Small intestine (tissue), 7 donors: ENCODE results near the gene CDK14. TPM values are rescaled to one million over a fixed set of nuclear protein-coding genes. Genes with fewer than 3 reads are reported as not detected.

Experiments
- DNase-seq, 2 donors: peaks; one replicate each; pipeline versions ENCODE4 v3.0.0 to v3.0.0-alpha.2; 2013
- FAIRE-seq: peaks from 2 replicates; lab custom pipeline; 2012; peaks lifted over from hg19 to GRCh38; lab: Jason Lieb, UNC
- H3K27ac ChIP-seq, 3 donors: one replicate each; pipeline ENCODE4 v1.5.1; 2013; ENCODE audit warnings: low read length in 2 of 3, mild to moderate bottlenecking in 2 of 3, control low read depth in 1 of 3, inconsistent platforms in 1 of 3, low read depth in 1 of 3, moderate library complexity in 1 of 3
- H3K27me3 ChIP-seq, 3 donors: one replicate each; pipeline ENCODE4 v1.6.1; 2013; ENCODE audit warnings: low read length in 3 of 3, inconsistent platforms in 1 of 3; ENCODE audit not compliant: control insufficient read depth in 3 of 3, insufficient read depth in 3 of 3
- H3K36me3 ChIP-seq, 3 donors: one replicate each; pipeline ENCODE4 v1.6.1; 2013; ENCODE audit warnings: low read length in 3 of 3, inconsistent platforms in 1 of 3, low read depth in 1 of 3, mild to moderate bottlenecking in 1 of 3, moderate library complexity in 1 of 3; ENCODE audit not compliant: control insufficient read depth in 3 of 3, insufficient read depth in 2 of 3
- H3K4me1 ChIP-seq, 3 donors: one replicate each; pipeline ENCODE4 v1.6.1; 2013; ENCODE audit warnings: low read length in 2 of 3, inconsistent platforms in 1 of 3, low read depth in 1 of 3, mild to moderate bottlenecking in 1 of 3, moderate library complexity in 1 of 3; ENCODE audit not compliant: control insufficient read depth in 3 of 3, insufficient read depth in 2 of 3
- H3K4me3 ChIP-seq, 3 donors: one replicate each; pipeline ENCODE4 v1.5.1; 2013; ENCODE audit warnings: low read length in 3 of 3, control low read depth in 1 of 3, inconsistent platforms in 1 of 3, low read depth in 1 of 3, mild to moderate bottlenecking in 1 of 3, moderate library complexity in 1 of 3
- H3K9me3 ChIP-seq, 2 donors: one replicate each; pipeline ENCODE4 v1.6.1; 2013; ENCODE audit warnings: low read depth in 1 of 2, low read length in 1 of 2; ENCODE audit not compliant: control insufficient read depth in 2 of 2, insufficient read depth in 1 of 2
- WGBS, 3 donors: extraction: QIAGEN DNeasy Blood & Tissue Kit; methylation state at CpG; one replicate each; pipeline ENCODE4 v1.1.7; 2013; 5-methylcytosine and 5-hydroxymethylcytosine counted together
- polyA plus RNA-seq, 4 donors: library from polyadenylated mRNA; stranded (reverse) in 3 of 4; unstranded in 1 of 4; fragments of 200-250 nt in 3 of 4; fragments of 120-200 nt in 1 of 4; gene quantifications; one replicate each; pipeline versions ENCODE4 v1.2.1 to v1.2.3, GENCODE V29; 2013
- donor health status: healthy with polysubstance abuse.
- donor health status: control.
- donor health status: control.
- donor health status: Bipolar disorder and iron deficiency.
- donor health status: healthy.

Gene CDK14
- polyA plus RNA-seq, 4 donors: 1.1 to 6.3 (median 2.0) TPM; not detected in 1

DNA sequence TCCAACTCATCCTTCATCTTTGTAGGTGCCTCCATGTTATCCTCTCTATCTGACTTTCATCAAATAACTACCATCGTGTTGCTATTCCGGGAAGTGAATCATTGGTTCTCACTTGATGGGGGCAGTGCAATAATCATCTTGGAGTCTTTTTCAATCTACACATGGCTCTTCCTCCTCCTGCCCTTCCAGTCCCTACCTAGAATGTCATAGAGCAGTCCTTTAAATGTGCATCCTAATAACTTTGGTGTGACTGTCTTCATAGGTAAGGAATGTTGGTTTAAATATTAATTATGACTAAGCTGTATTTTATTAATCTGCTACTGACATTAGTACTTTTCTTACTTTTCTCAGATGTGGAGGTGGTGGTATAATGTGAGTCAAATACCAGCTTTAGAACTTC lies 8.4 kb upstream of the CDK14 start:
- 92 to 96% (median 95%) methylated on average over 2 of the region's 2 CpGs for WGBS, 3 donors
- no peak overlapping the region for H3K4me3 ChIP-seq
- no peaks in the 10 kb centered on the region for H3K9me3 ChIP-seq
- FAIRE-seq (no peak), DNase-seq (no peak)
- no peaks in the 10 kb centered on the region for H3K36me3 ChIP-seq
- no peak overlapping the region for H3K27ac ChIP-seq
- no peaks in the 10 kb centered on the region for H3K4me1 ChIP-seq
- H3K27me3 ChIP-seq: no peaks in the 10 kb centered on the region

DNA sequence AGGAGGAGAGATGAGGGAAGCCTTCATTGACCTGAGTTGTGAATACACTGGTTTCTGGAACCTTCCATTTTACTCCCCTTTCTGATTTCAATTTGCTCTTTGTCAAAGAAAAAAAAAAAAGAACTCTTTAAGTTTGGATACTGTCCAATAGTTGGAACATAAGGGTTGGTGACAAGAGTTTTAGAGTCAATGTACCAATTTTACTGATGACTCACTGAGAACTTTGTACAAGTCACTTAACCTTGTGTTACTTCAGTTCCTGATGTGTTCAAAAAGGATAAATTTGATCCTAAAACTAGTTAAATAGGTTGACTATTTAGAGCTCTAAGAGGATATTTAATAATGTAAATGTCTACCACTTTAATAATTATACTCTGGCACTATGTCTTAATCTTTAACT lies 4.1 kb upstream of the CDK14 start:
- Histone ChIP-seq H3K9me3 (no peaks in the 10 kb centered on the region), H3K4me1 (no peaks in the 10 kb centered on the region), H3K36me3 (no peaks in the 10 kb centered on the region), H3K27me3 (peaks cover 0 to 4% (median 0%) of the 10 kb centered on the region in 3 donors), H3K27ac (no peak overlapping the region), H3K4me3 (no peak overlapping the region)
- no peak for DNase-seq
- no peak for FAIRE-seq

DNA sequence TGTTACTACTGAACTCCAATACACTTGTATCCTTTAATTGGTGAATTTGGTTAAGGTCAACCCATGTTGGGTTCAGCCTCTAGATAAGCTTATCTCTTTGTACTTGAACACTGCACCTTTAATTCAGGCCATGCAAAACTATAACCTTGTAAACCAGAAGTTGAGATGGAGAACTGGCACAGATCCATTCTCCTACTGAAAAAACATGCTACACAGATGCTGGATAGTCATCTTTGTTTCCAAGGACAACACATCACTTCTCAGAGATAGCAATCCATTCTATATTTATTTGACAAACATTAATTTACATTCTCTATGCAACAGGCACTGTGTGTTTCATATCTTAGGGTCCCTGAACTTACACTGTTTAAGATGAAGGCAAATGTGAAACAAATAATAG lies 2.9 kb upstream of the CDK14 start:
- H3K9me3 ChIP-seq: no peaks in the 10 kb centered on the region
- no peak overlapping the region for H3K27ac ChIP-seq
- H3K4me1 ChIP-seq: no peaks in the 10 kb centered on the region
- peaks cover 0 to 4% (median 0%) of the 10 kb centered on the region in 3 donors for H3K27me3 ChIP-seq
- FAIRE-seq (no peak), DNase-seq (no peak)
- H3K36me3 ChIP-seq: no peaks in the 10 kb centered on the region
- no peak overlapping the region for H3K4me3 ChIP-seq

DNA sequence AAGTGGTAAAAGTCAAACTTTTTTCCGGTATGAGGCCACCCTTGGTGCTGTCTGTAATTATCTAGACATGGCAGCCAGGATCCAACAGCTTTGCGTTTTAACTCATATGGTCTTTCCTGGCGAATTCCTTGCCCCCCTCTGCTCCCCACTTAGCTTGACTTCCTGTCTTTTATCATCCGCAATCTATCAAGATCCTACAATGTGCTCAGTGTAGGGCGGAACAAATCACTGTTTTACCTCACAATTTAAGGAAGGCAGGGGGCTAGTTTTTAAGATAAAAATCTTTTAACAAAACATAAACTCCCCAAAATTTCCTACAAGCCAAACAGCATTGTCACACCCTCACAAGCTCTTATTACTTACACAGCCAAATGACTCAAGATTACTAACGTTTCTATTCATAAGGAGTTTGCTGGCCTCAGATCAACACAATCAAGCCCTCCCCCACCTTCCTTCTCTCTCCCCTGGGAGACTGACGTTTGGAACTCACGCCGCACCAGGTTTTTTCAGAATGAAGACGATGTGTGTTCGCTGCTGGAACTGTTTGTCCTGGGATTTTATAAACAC lies 1.3 kb upstream of the CDK14 start:
- WGBS, 3 donors: 39 to 66% (median 54%) methylated on average over 11 of the region's 11 CpGs
- no peaks in the 10 kb centered on the region for H3K4me1 ChIP-seq
- no peak for FAIRE-seq
- H3K27me3 ChIP-seq: peaks cover 0 to 4% (median 0%) of the 10 kb centered on the region in 3 donors
- DNase-seq: no peak
- H3K9me3 ChIP-seq: no peaks in the 10 kb centered on the region
- peak overlapping the region in 1 of 3 donors; percentile 31 for H3K27ac ChIP-seq
- no peaks in the 10 kb centered on the region for H3K36me3 ChIP-seq
- H3K4me3 ChIP-seq: peak overlapping the region in 1 of 3 donors; percentile 67

DNA sequence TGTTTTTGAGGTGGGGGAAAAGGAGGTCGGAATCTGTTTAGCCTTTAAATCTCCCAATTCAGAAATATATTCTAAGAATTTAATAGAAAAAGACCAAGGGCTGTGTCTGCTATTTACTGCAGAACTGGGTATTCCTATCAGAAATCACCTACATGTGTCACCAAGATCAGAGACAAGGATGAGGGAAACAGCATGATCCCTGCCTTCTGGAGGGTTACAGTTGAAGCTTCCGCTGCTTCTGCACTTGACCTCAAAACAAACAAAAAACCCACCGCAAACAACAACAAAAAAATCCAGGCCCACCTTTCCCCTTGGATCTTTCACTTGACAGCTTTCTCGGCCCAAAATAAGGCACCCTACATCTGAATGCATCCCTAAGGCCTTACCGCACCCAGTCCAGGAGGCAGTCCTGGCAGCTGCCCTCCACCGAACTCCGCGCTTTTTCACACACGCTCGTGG lies 750 bp upstream of the CDK14 start:
- FAIRE-seq: no peak
- Histone ChIP-seq H3K4me3 (peak overlapping the region; percentile 37 to 70 (median 67)), H3K36me3 (no peaks in the 10 kb centered on the region), H3K4me1 (no peaks in the 10 kb centered on the region), H3K9me3 (no peaks in the 10 kb centered on the region), H3K27me3 (peaks cover 0 to 4% (median 0%) of the 10 kb centered on the region in 3 donors), H3K27ac (peak overlapping the region in 2 of 3 donors; percentile 38 to 66)
- no peak for DNase-seq
- 13 to 29% (median 27%) methylated on average over 9 to 10 of the region's 10 CpGs for WGBS, 3 donors

DNA sequence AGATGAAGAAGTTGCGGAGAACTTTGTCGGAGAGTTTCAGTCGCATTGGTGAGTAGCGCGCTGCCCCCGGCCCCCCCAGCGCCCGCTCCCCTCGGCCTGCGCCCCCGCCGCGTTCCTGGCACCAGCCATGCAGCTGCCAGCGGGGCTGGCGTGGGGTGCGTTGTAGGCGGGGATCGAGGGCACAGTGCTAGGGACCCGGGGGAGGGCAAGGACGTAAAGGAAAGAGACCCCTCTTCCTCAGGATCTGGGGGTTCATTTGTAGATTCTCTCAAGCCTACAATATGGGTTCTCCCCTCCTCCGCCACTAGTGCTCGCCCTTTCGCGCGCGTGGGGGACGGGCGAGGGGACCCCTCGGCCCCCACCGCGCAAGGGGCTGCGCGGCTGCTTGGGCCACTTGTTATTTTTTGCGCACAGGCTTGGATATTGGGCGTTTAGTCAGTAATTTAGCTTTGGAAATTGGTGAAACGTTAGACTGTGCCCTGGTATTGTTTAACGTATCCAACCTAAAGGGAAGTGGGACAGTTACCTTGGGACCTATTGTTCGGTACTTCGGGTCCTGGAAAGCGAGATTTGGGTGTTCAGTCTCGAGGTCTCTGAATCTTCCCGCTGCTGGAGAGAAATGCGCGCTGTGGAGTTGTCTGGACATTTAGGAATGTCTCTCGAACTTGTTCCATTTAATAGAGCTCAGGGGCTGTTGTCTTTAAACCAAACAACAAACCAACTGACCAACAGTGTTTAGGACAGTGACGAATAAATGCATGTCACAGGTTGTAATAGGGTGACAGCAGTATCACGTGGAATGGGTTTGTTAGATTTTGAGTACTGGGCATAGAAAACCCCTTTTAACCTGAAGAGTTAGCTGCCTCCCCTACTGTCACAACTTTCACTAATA lies 796 bp downstream of the CDK14 start:
- Histone ChIP-seq H3K4me3 (peak overlapping the region; percentile 37 to 70 (median 67)), H3K4me1 (no peaks in the 10 kb centered on the region), H3K27ac (peak overlapping the region in 1 of 3 donors; percentile 41), H3K9me3 (no peaks in the 10 kb centered on the region), H3K36me3 (no peaks in the 10 kb centered on the region), H3K27me3 (peaks cover 0 to 4% (median 0%) of the 10 kb centered on the region in 3 donors)
- 1 to 3% (median 2%) methylated on average over 41 to 47 of the region's 47 CpGs for WGBS, 3 donors
- peak in 1 of 2 donors; percentile 45 for DNase-seq
- no peak for FAIRE-seq

DNA sequence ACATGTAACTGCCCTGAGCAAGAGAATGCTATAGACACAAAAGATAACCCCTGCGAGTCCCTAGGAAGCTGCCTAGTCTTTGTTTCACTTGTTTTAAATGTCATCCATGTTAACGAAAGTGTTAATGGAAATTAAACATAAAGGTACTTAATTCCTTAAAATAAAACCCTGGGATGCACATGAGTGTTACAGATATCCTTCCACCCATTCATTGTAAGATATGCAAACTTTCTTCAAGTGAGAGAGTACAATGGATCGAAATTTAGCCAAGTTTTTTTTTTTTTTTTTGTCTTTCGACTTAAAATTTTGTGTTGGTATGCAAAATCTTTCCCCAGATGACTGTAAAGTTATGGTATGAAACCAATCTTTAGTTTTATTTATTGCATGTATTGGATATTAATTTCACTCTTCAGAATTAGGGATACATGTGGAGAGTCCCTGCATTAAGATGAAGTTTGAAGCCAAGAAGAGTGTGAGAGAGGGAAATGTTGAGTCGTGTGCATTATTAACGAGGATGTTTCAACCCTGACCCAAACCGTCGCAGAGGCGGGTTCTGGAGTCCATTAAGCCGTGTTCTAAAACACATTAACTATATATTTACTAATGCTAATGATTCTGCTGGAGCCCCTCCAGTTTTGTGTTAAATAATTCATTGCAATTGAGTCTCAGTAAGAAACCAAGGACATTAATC lies 1.6 kb downstream of the CDK14 start:
- Histone ChIP-seq H3K9me3 (no peaks in the 10 kb centered on the region), H3K36me3 (no peaks in the 10 kb centered on the region), H3K27ac (no peak overlapping the region), H3K27me3 (peaks cover 0 to 4% (median 0%) of the 10 kb centered on the region in 3 donors), H3K4me1 (no peaks in the 10 kb centered on the region), H3K4me3 (peak overlapping the region in 1 of 3 donors; percentile 67)
- DNase-seq (no peak), FAIRE-seq (no peak)
- WGBS, 3 donors: 34 to 40% (median 37%) methylated on average over 10 of the region's 10 CpGs

DNA sequence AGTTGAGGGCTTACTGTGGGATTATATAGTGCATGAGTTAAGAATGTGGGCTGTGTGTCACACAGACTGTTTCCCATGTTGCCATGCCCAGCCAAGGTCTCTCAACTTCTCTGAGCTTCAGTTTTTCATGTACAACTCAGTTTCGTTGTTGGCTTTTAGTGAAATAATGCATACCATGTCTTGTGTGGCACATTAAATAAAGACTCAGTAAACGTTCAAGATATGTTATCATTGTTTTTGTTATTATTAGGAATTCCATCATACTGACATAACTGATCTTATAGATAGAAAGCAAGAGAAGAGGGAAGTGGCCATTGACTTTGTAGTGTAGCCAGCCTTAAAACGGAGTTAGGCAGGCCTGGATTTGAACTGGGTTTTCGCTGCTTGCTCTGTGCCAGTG lies 2.9 kb downstream of the CDK14 start:
- H3K9me3 ChIP-seq: no peaks in the 10 kb centered on the region
- DNase-seq (no peak), FAIRE-seq (no peak)
- peaks cover 0 to 4% (median 0%) of the 10 kb centered on the region in 3 donors for H3K27me3 ChIP-seq
- no peak overlapping the region for H3K27ac ChIP-seq
- H3K36me3 ChIP-seq: no peaks in the 10 kb centered on the region
- no peaks in the 10 kb centered on the region for H3K4me1 ChIP-seq
- 65 to 71% (median 69%) methylated on average over 4 of the region's 4 CpGs for WGBS, 3 donors
- H3K4me3 ChIP-seq: no peak overlapping the region
